Stimulated activated memory B cell treated with anti-CD40 and anti-IgM and Interleukin-4, amounts not matched to agents 10 μg/mL and 1 μg/mL and 100 μg/mL, for 72 hours (primary cell): Measurements from ENCODE around the gene DENND1B.
"Not testable (repeated sequence)": the region's sequence is repeated elsewhere in the genome, so short reads cannot be mapped to it uniquely, and the experiment has no call there.

ENCODE experiments used
- ATAC-seq: fragments of 150-1000 bp; cut with Tn5 transposase; 2 replicates; pipeline ENCODE4 v1.10.0; 2021
- H3K27ac Mint-ChIP-seq: one replicate; pipeline ENCODE4 v1.8.0; 2022; ENCODE audit warnings: mild to moderate bottlenecking, mixed read lengths
- H3K27me3 Mint-ChIP-seq: one replicate; pipeline ENCODE4 v1.8.0; 2022; ENCODE audit warnings: mixed read lengths
- H3K36me3 Mint-ChIP-seq: one replicate; pipeline ENCODE4 v1.8.0; 2022; ENCODE audit warnings: mixed read lengths
- H3K4me1 Mint-ChIP-seq: one replicate; pipeline ENCODE4 v1.8.0; 2022; ENCODE audit warnings: mixed read lengths
- H3K4me3 Mint-ChIP-seq: one replicate; pipeline ENCODE4 v1.8.0; 2022; ENCODE audit warnings: mild to moderate bottlenecking, moderate library complexity, mixed read lengths
- H3K9me3 Mint-ChIP-seq: one replicate; pipeline ENCODE4 v1.8.0; 2022; ENCODE audit warnings: mixed read lengths

The DENND1B gene

GRCh38 chr1:197614916-197615692, 160.2 kb downstream of the DENND1B start:
- no peak for ATAC-seq
- Mint-ChIP-seq H3K4me1 (no peaks in the 10 kb centered on the region), H3K4me3 (no peak overlapping the region), H3K36me3 (peaks cover 5% of the 10 kb centered on the region), H3K27ac (no peak overlapping the region), H3K9me3 (no peaks in the 10 kb centered on the region), H3K27me3 (no peaks in the 10 kb centered on the region)

GRCh38 chr1:197606168-197606845, 169.0 kb downstream of the DENND1B start:
- ATAC-seq = no peak
- no peak overlapping the region for H3K27ac Mint-ChIP-seq
- no peaks in the 10 kb centered on the region for H3K4me1 Mint-ChIP-seq
- H3K4me3 Mint-ChIP-seq = no peak overlapping the region
- H3K9me3 Mint-ChIP-seq = no peaks in the 10 kb centered on the region
- H3K36me3 Mint-ChIP-seq = peaks cover 4% of the 10 kb centered on the region
- H3K27me3 Mint-ChIP-seq = no peaks in the 10 kb centered on the region

- Mint-ChIP-seq H3K4me1 (no peaks in the 10 kb centered on the region), H3K4me3 (no peak overlapping the region), H3K36me3 (peaks cover 10% of the 10 kb centered on the region), H3K27me3 (no peaks in the 10 kb centered on the region), H3K27ac (no peak overlapping the region), H3K9me3 (no peaks in the 10 kb centered on the region)
- no peak for ATAC-seq
Measured at GRCh38 chr1:197604302-197604701, 171.0 kb downstream of the DENND1B start.

- no peaks in the 10 kb centered on the region for H3K9me3 Mint-ChIP-seq
- ATAC-seq = no peak
- H3K4me1 Mint-ChIP-seq = no peaks in the 10 kb centered on the region
- H3K36me3 Mint-ChIP-seq = peaks cover 11% of the 10 kb centered on the region
- H3K27me3 Mint-ChIP-seq = no peaks in the 10 kb centered on the region
- no peak overlapping the region for H3K4me3 Mint-ChIP-seq
- no peak overlapping the region for H3K27ac Mint-ChIP-seq
Measured at GRCh38 chr1:197600751-197601150, 174.5 kb downstream of the DENND1B start.

GRCh38 chr1:197599789-197600188, 175.5 kb downstream of the DENND1B start:
- H3K27me3 Mint-ChIP-seq = no peaks in the 10 kb centered on the region
- peaks cover 16% of the 10 kb centered on the region for H3K36me3 Mint-ChIP-seq
- no peaks in the 10 kb centered on the region for H3K4me1 Mint-ChIP-seq
- ATAC-seq = no peak
- H3K4me3 Mint-ChIP-seq = no peak overlapping the region
- no peak overlapping the region for H3K27ac Mint-ChIP-seq
- H3K9me3 Mint-ChIP-seq = no peaks in the 10 kb centered on the region

- Mint-ChIP-seq H3K27me3 (no peaks in the 10 kb centered on the region), H3K36me3 (peaks cover 17% of the 10 kb centered on the region), H3K4me1 (no peaks in the 10 kb centered on the region), H3K27ac (no peak overlapping the region), H3K9me3 (no peaks in the 10 kb centered on the region), H3K4me3 (no peak overlapping the region)
- no peak for ATAC-seq
Measured at GRCh38 chr1:197598935-197599334, 176.3 kb downstream of the DENND1B start.

- peaks cover 25% of the 10 kb centered on the region for H3K36me3 Mint-ChIP-seq
- H3K4me1 Mint-ChIP-seq = no peaks in the 10 kb centered on the region
- H3K4me3 Mint-ChIP-seq = no peak overlapping the region
- no peaks in the 10 kb centered on the region for H3K27me3 Mint-ChIP-seq
- H3K9me3 Mint-ChIP-seq = no peaks in the 10 kb centered on the region
- H3K27ac Mint-ChIP-seq = no peak overlapping the region
- no peak for ATAC-seq
Measured at GRCh38 chr1:197595304-197595904, 179.9 kb downstream of the DENND1B start.

GRCh38 chr1:197590687-197591086, 184.6 kb downstream of the DENND1B start:
- no peaks in the 10 kb centered on the region for H3K27me3 Mint-ChIP-seq
- no peak overlapping the region for H3K27ac Mint-ChIP-seq
- H3K4me3 Mint-ChIP-seq = no peak overlapping the region
- H3K4me1 Mint-ChIP-seq = no peaks in the 10 kb centered on the region
- no peak for ATAC-seq
- H3K9me3 Mint-ChIP-seq = no peaks in the 10 kb centered on the region
- peaks cover 45% of the 10 kb centered on the region for H3K36me3 Mint-ChIP-seq

- no peak overlapping the region for H3K27ac Mint-ChIP-seq
- H3K36me3 Mint-ChIP-seq = peaks cover 43% of the 10 kb centered on the region
- H3K27me3 Mint-ChIP-seq = no peaks in the 10 kb centered on the region
- H3K4me1 Mint-ChIP-seq = no peaks in the 10 kb centered on the region
- no peaks in the 10 kb centered on the region for H3K9me3 Mint-ChIP-seq
- no peak for ATAC-seq
- no peak overlapping the region for H3K4me3 Mint-ChIP-seq
Measured at GRCh38 chr1:197585809-197586208, 189.5 kb downstream of the DENND1B start.

- H3K27ac Mint-ChIP-seq = no peak overlapping the region
- no peaks in the 10 kb centered on the region for H3K4me1 Mint-ChIP-seq
Measured at GRCh38 chr1:197577580-197577979, 197.7 kb downstream of the DENND1B start.

GRCh38 chr1:197575531-197575930, 199.7 kb downstream of the DENND1B start:
- not testable (repeated sequence) for H3K27ac Mint-ChIP-seq

More at GRCh38 chr1:197577580-197577979, 197.7 kb downstream of the DENND1B start:
- Mint-ChIP-seq H3K27me3 (no peaks in the 10 kb centered on the region), H3K36me3 (peaks cover 70% of the 10 kb centered on the region), H3K4me3 (no peak overlapping the region), H3K9me3 (peaks cover 3% of the 10 kb centered on the region)
- ATAC-seq = no peak

GRCh38 chr1:197572169-197572568, 203.1 kb downstream of the DENND1B start:
- H3K36me3 Mint-ChIP-seq = peaks cover 90% of the 10 kb centered on the region
- ATAC-seq = no peak
- no peak overlapping the region for H3K4me3 Mint-ChIP-seq
- no peaks in the 10 kb centered on the region for H3K4me1 Mint-ChIP-seq
- peaks cover 18% of the 10 kb centered on the region for H3K9me3 Mint-ChIP-seq
- H3K27me3 Mint-ChIP-seq = no peaks in the 10 kb centered on the region
- no peak overlapping the region for H3K27ac Mint-ChIP-seq

More at GRCh38 chr1:197575531-197575930, 199.7 kb downstream of the DENND1B start:
- not testable (repeated sequence) for H3K27me3 Mint-ChIP-seq, H3K9me3 Mint-ChIP-seq, H3K4me3 Mint-ChIP-seq, ATAC-seq, H3K4me1 Mint-ChIP-seq
- peaks cover 82% of the 10 kb centered on the region for H3K36me3 Mint-ChIP-seq

- H3K4me1 Mint-ChIP-seq = no peaks in the 10 kb centered on the region
- no peak overlapping the region for H3K4me3 Mint-ChIP-seq
- H3K27ac Mint-ChIP-seq = no peak overlapping the region
- no peak for ATAC-seq
- H3K9me3 Mint-ChIP-seq = peaks cover 22% of the 10 kb centered on the region
- peaks cover 67% of the 10 kb centered on the region for H3K36me3 Mint-ChIP-seq
- no peaks in the 10 kb centered on the region for H3K27me3 Mint-ChIP-seq
Measured at GRCh38 chr1:197567442-197567841, 207.8 kb downstream of the DENND1B start.

GRCh38 chr1:197561041-197561440, 214.2 kb downstream of the DENND1B start:
- H3K27ac Mint-ChIP-seq = no peak overlapping the region
- ATAC-seq = no peak
- H3K4me1 Mint-ChIP-seq = no peaks in the 10 kb centered on the region

GRCh38 chr1:197559655-197560054, 215.6 kb downstream of the DENND1B start:
- Mint-ChIP-seq H3K36me3 (peaks cover 11% of the 10 kb centered on the region), H3K4me3 (no peak overlapping the region), H3K27me3 (no peaks in the 10 kb centered on the region), H3K9me3 (no peaks in the 10 kb centered on the region), H3K4me1 (no peaks in the 10 kb centered on the region), H3K27ac (no peak overlapping the region)
- ATAC-seq = no peak

More at GRCh38 chr1:197561041-197561440, 214.2 kb downstream of the DENND1B start:
- Mint-ChIP-seq H3K36me3 (peaks cover 11% of the 10 kb centered on the region), H3K4me3 (no peak overlapping the region), H3K9me3 (no peaks in the 10 kb centered on the region), H3K27me3 (no peaks in the 10 kb centered on the region)
